ENCODE results near the gene ATP6V1G2.

DNA sequence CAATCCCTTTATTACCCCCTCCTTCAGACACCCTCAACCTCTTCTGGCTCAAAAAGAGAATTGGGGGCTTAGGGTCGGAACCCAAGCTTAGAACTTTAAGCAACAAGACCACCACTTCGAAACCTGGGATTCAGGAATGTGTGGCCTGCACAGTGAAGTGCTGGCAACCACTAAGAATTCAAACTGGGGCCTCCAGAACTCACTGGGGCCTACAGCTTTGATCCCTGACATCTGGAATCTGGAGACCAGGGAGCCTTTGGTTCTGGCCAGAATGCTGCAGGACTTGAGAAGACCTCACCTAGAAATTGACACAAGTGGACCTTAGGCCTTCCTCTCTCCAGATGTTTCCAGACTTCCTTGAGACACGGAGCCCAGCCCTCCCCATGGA is 31.2 kb upstream of the ATP6V1G2 start:
- TF ChIP-seq EP300 (conservative IDR thresholded peaks at IDR 0.05; ENCODE audit: poor library complexity, severe bottlenecking) (no peak), EZH2 (IDR thresholded peaks at IDR 0.05; ENCODE audit: borderline replicate concordance, insufficient read depth, low read length, poor library complexity, severe bottlenecking) (no peak), POLR2AphosphoS5 (IDR thresholded peaks at IDR 0.05) (no peak), MXI1 (conservative IDR thresholded peaks at IDR 0.05; ENCODE audit: poor library complexity, severe bottlenecking) (no peak), TAF1 (IDR thresholded peaks at IDR 0.05; ENCODE audit: low read depth) (no peak), RAD21 (conservative IDR thresholded peaks at IDR 0.05) (no peak), SMC3 (conservative IDR thresholded peaks at IDR 0.05; ENCODE audit: poor library complexity) (no peak)
- TF ChIP-seq, protein P1, sequence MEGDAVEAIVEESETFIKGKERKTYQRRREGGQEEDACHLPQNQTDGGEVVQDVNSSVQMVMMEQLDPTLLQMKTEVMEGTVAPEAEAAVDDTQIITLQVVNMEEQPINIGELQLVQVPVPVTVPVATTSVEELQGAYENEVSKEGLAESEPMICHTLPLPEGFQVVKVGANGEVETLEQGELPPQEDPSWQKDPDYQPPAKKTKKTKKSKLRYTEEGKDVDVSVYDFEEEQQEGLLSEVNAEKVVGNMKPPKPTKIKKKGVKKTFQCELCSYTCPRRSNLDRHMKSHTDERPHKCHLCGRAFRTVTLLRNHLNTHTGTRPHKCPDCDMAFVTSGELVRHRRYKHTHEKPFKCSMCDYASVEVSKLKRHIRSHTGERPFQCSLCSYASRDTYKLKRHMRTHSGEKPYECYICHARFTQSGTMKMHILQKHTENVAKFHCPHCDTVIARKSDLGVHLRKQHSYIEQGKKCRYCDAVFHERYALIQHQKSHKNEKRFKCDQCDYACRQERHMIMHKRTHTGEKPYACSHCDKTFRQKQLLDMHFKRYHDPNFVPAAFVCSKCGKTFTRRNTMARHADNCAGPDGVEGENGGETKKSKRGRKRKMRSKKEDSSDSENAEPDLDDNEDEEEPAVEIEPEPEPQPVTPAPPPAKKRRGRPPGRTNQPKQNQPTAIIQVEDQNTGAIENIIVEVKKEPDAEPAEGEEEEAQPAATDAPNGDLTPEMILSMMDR (IDR thresholded peaks at IDR 0.05; ENCODE audit: poor library complexity, severe bottlenecking), result no peak
- TF ChIP-seq, protein P2, sequence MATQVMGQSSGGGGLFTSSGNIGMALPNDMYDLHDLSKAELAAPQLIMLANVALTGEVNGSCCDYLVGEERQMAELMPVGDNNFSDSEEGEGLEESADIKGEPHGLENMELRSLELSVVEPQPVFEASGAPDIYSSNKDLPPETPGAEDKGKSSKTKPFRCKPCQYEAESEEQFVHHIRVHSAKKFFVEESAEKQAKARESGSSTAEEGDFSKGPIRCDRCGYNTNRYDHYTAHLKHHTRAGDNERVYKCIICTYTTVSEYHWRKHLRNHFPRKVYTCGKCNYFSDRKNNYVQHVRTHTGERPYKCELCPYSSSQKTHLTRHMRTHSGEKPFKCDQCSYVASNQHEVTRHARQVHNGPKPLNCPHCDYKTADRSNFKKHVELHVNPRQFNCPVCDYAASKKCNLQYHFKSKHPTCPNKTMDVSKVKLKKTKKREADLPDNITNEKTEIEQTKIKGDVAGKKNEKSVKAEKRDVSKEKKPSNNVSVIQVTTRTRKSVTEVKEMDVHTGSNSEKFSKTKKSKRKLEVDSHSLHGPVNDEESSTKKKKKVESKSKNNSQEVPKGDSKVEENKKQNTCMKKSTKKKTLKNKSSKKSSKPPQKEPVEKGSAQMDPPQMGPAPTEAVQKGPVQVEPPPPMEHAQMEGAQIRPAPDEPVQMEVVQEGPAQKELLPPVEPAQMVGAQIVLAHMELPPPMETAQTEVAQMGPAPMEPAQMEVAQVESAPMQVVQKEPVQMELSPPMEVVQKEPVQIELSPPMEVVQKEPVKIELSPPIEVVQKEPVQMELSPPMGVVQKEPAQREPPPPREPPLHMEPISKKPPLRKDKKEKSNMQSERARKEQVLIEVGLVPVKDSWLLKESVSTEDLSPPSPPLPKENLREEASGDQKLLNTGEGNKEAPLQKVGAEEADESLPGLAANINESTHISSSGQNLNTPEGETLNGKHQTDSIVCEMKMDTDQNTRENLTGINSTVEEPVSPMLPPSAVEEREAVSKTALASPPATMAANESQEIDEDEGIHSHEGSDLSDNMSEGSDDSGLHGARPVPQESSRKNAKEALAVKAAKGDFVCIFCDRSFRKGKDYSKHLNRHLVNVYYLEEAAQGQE (IDR thresholded peaks at IDR 0.05; ENCODE audit: borderline replicate concordance), result no peak

Measured in neural cell (in vitro differentiated cells).